Trophoblast cell (in vitro differentiated cells and primary cell): Measurements from ENCODE around the gene TMEM54.

ENCODE experiments used
- DNase-seq, 2 donors: peaks; one replicate each; pipeline ENCODE4 v3.0.0-alpha.2; 2016
- H2AFZ ChIP-seq: 2 replicates; pipeline ENCODE4 v1.6.1; 2013; ENCODE audit warnings: low read length, moderate library complexity, mild to moderate bottlenecking; ENCODE audit not compliant: insufficient read depth, poor library complexity
- H2AK5ac ChIP-seq: 2 replicates; pipeline ENCODE4 v1.6.1; 2013; ENCODE audit warnings: mild to moderate bottlenecking, low read length
- H2BK120ac ChIP-seq: 2 replicates; pipeline ENCODE4 v1.6.1; 2013; ENCODE audit warnings: low read length, mild to moderate bottlenecking, moderate library complexity; ENCODE audit not compliant: insufficient read depth, poor library complexity
- H2BK12ac ChIP-seq: 2 replicates; pipeline ENCODE4 v1.6.1; 2013; ENCODE audit warnings: mild to moderate bottlenecking, low read length, moderate library complexity
- H2BK5ac ChIP-seq: 2 replicates; pipeline ENCODE4 v1.6.1; 2013; ENCODE audit warnings: low read length, low read depth, moderate library complexity, mild to moderate bottlenecking; ENCODE audit not compliant: poor library complexity
- H3K14ac ChIP-seq: 2 replicates; pipeline ENCODE4 v1.6.1; 2013; ENCODE audit warnings: mild to moderate bottlenecking, low read length
- H3K18ac ChIP-seq: 2 replicates; pipeline ENCODE4 v1.6.1; 2013; ENCODE audit warnings: mild to moderate bottlenecking, low read length
- H3K23ac ChIP-seq: 2 replicates; pipeline ENCODE4 v1.6.1; 2013; ENCODE audit warnings: low read length
- H3K27ac ChIP-seq: 2 replicates; pipeline ENCODE4 v1.5.1; 2013; ENCODE audit warnings: low read depth, mild to moderate bottlenecking, inconsistent platforms, low read length, moderate library complexity
- H3K27me3 ChIP-seq: 2 replicates; pipeline ENCODE4 v1.6.1; 2013; ENCODE audit warnings: inconsistent platforms, mild to moderate bottlenecking, low read length, moderate library complexity; ENCODE audit not compliant: insufficient read depth
- H3K36me3 ChIP-seq, 2 experiments: 1 replicate in 1 of 2; 2 replicates in 1 of 2; pipeline ENCODE4 v1.6.1; 2013; ENCODE audit warnings: low read length in 2 of 2, mild to moderate bottlenecking in 2 of 2, moderate library complexity in 1 of 2; ENCODE audit not compliant: insufficient read depth in 2 of 2, control insufficient read depth in 1 of 2
- H3K4ac ChIP-seq: 2 replicates; pipeline ENCODE4 v1.6.1; 2013; ENCODE audit warnings: low read depth, mild to moderate bottlenecking, low read length, moderate library complexity
- H3K4me1 ChIP-seq, 2 experiments: 1 replicate in 1 of 2; 2 replicates in 1 of 2; pipeline ENCODE4 v1.6.1; 2013; ENCODE audit warnings: low read length in 2 of 2, mild to moderate bottlenecking in 2 of 2, moderate library complexity in 1 of 2; ENCODE audit not compliant: insufficient read depth in 2 of 2, control insufficient read depth in 1 of 2
- H3K4me2 ChIP-seq: 2 replicates; pipeline ENCODE4 v1.6.1; 2013; ENCODE audit warnings: inconsistent platforms, mild to moderate bottlenecking, low read length, moderate library complexity
- H3K4me3 ChIP-seq: 2 replicates; pipeline ENCODE4 v1.5.1; 2013; ENCODE audit warnings: mild to moderate bottlenecking, low read depth, low read length, inconsistent platforms
- H3K79me1 ChIP-seq: one replicate; pipeline ENCODE4 v1.6.1; 2013; ENCODE audit warnings: low read length
- H3K79me2 ChIP-seq: 2 replicates; pipeline ENCODE4 v1.6.1; 2013; ENCODE audit warnings: low read length, mild to moderate bottlenecking; ENCODE audit not compliant: control insufficient read depth, insufficient read depth, poor library complexity
- H3K9ac ChIP-seq: 2 replicates; pipeline ENCODE4 v1.6.1; 2013; ENCODE audit warnings: mild to moderate bottlenecking, low read length
- H3K9me3 ChIP-seq: 2 replicates; pipeline ENCODE4 v1.6.1; 2013; ENCODE audit warnings: low read depth, mild to moderate bottlenecking, control low read depth, inconsistent platforms, low read length; ENCODE audit not compliant: insufficient read depth
- H4K12ac ChIP-seq: 2 replicates; pipeline ENCODE4 v1.6.1; 2013; ENCODE audit warnings: low read depth, mild to moderate bottlenecking, low read length, moderate library complexity
- H4K8ac ChIP-seq: 2 replicates; pipeline ENCODE4 v1.6.1; 2013; ENCODE audit warnings: low read depth, mild to moderate bottlenecking, low read length, moderate library complexity
- H4K91ac ChIP-seq: one replicate; pipeline ENCODE4 v1.6.1; 2013; ENCODE audit warnings: low read depth, mild to moderate bottlenecking, low read length, moderate library complexity
- WGBS: extraction: QIAGEN DNeasy Blood & Tissue Kit; methylation state at CpG from one replicate; pipeline ENCODE4 v1.1.7; 2013; ENCODE audit warnings: missing lambda C conversion rate; ENCODE audit not compliant: insufficient read length, insufficient coverage; ENCODE audit errors: extremely low coverage; 5-methylcytosine and 5-hydroxymethylcytosine counted together

The TMEM54 gene

GRCh38 chr1:32881871-32882850 lies 19.0 kb downstream of the TMEM54 start:
- Histone ChIP-seq H4K12ac (no peak overlapping the region), H3K27me3 (peaks cover 9% of the 10 kb centered on the region), H3K23ac (no peak overlapping the region), H2AFZ (no peak overlapping the region), H3K9me3 (no peaks in the 10 kb centered on the region), H3K4me2 (no peak overlapping the region), H3K79me2 (no peaks in the 10 kb centered on the region), H3K4me1 (peaks cover 0 to 2% of the 10 kb centered on the region in 2 experiments), H3K4me3 (no peak overlapping the region), H3K79me1 (no peaks in the 10 kb centered on the region), H4K8ac (no peak overlapping the region), H2AK5ac (no peak overlapping the region), H3K27ac (no peak overlapping the region), H3K9ac (no peak overlapping the region), H3K36me3 (no peaks in the 10 kb centered on the region), H4K91ac (no peak overlapping the region), H2BK120ac (no peak overlapping the region), H3K18ac (no peak overlapping the region), H2BK5ac (no peak overlapping the region), H2BK12ac (no peak overlapping the region), H3K14ac (no peak overlapping the region), H3K4ac (no peak overlapping the region)
- no peak for DNase-seq
- WGBS, result no CpG with 5 or more reads among the region's 22 CpGs

GRCh38 chr1:32881291-32881690 lies 19.9 kb downstream of the TMEM54 start:
- H3K9ac ChIP-seq, result no peak overlapping the region
- no peak overlapping the region for H2AK5ac ChIP-seq
- H3K79me1 ChIP-seq, result no peaks in the 10 kb centered on the region
- no peak overlapping the region for H2AFZ ChIP-seq
- no peak overlapping the region for H3K4me2 ChIP-seq
- H3K79me2 ChIP-seq, result no peaks in the 10 kb centered on the region
- no peak overlapping the region for H4K91ac ChIP-seq
- peaks cover 9% of the 10 kb centered on the region for H3K27me3 ChIP-seq
- H3K36me3 ChIP-seq, result no peaks in the 10 kb centered on the region
- DNase-seq, result no peak
- WGBS, result no CpG with 5 or more reads among the region's 5 CpGs
- H3K4me1 ChIP-seq, result peaks cover 0 to 2% of the 10 kb centered on the region in 2 experiments
- no peak overlapping the region for H3K14ac ChIP-seq
- H4K8ac ChIP-seq, result no peak overlapping the region
- no peak overlapping the region for H2BK5ac ChIP-seq
- H3K4ac ChIP-seq, result no peak overlapping the region
- no peak overlapping the region for H3K4me3 ChIP-seq
- no peak overlapping the region for H3K18ac ChIP-seq
- H3K23ac ChIP-seq, result no peak overlapping the region
- no peak overlapping the region for H4K12ac ChIP-seq
- H3K27ac ChIP-seq, result no peak overlapping the region
- no peaks in the 10 kb centered on the region for H3K9me3 ChIP-seq
- no peak overlapping the region for H2BK120ac ChIP-seq
- no peak overlapping the region for H2BK12ac ChIP-seq

GRCh38 chr1:32878637-32879041 lies 22.6 kb downstream of the TMEM54 start:
- Histone ChIP-seq H4K12ac (no peak overlapping the region), H3K36me3 (no peaks in the 10 kb centered on the region), H3K79me1 (no peaks in the 10 kb centered on the region), H2BK5ac (no peak overlapping the region), H3K4me3 (no peak overlapping the region), H2AK5ac (no peak overlapping the region), H3K4ac (no peak overlapping the region), H3K23ac (no peak overlapping the region), H2BK12ac (no peak overlapping the region), H2BK120ac (no peak overlapping the region), H3K27me3 (no peaks in the 10 kb centered on the region), H4K91ac (no peak overlapping the region), H3K4me1 (no peaks in the 10 kb centered on the region), H3K79me2 (no peaks in the 10 kb centered on the region), H3K14ac (no peak overlapping the region), H3K9me3 (no peaks in the 10 kb centered on the region), H3K27ac (no peak overlapping the region), H4K8ac (no peak overlapping the region), H3K4me2 (no peak overlapping the region), H3K9ac (no peak overlapping the region), H3K18ac (no peak overlapping the region), H2AFZ (no peak overlapping the region)
- DNase-seq, result peak; percentile 20 to 61
- no CpG with 5 or more reads among the region's 5 CpGs for WGBS

- H3K27me3 ChIP-seq, result no peaks in the 10 kb centered on the region
- no peak overlapping the region for H3K4me3 ChIP-seq
- H4K12ac ChIP-seq, result no peak overlapping the region
- no peak overlapping the region for H2AFZ ChIP-seq
- no peak overlapping the region for H3K4ac ChIP-seq
- no peak overlapping the region for H4K91ac ChIP-seq
- H3K79me1 ChIP-seq, result no peaks in the 10 kb centered on the region
- WGBS, result no CpG with 5 or more reads among the region's 6 CpGs
- no peak overlapping the region for H3K9ac ChIP-seq
- H2BK12ac ChIP-seq, result no peak overlapping the region
- no peak overlapping the region for H4K8ac ChIP-seq
- no peak overlapping the region for H3K4me2 ChIP-seq
- no peak overlapping the region for H3K27ac ChIP-seq
- no peaks in the 10 kb centered on the region for H3K79me2 ChIP-seq
- H3K36me3 ChIP-seq, result no peaks in the 10 kb centered on the region
- no peaks in the 10 kb centered on the region for H3K9me3 ChIP-seq
- H3K14ac ChIP-seq, result no peak overlapping the region
- no peak overlapping the region for H2BK5ac ChIP-seq
- peak; percentile 58 to 87 for DNase-seq
- no peaks in the 10 kb centered on the region for H3K4me1 ChIP-seq
- no peak overlapping the region for H3K23ac ChIP-seq
- H2BK120ac ChIP-seq, result no peak overlapping the region
- H2AK5ac ChIP-seq, result no peak overlapping the region
- no peak overlapping the region for H3K18ac ChIP-seq
Measured at GRCh38 chr1:32878183-32878582, 23.0 kb downstream of the TMEM54 start.
